ENCODE measurements around the gene SYNPR. TPM values are rescaled to one million over a fixed set of nuclear protein-coding genes. Genes with fewer than 3 reads are reported as not detected.

SYNPR gene
- total RNA-seq, 4 donors from 2014 or later = 1.7 TPM; not detected in 3

GRCh38 chr3:63240381-63240902 is 37.7 kb upstream of the SYNPR start:
- no peaks in the 10 kb centered on the region for H3K9me3 ChIP-seq
- no peaks in the 10 kb centered on the region for H3K36me3 ChIP-seq
- no peak overlapping the region for H3K27ac ChIP-seq
- no peak for TF ChIP-seq POLR2A (IDR thresholded peaks at IDR 0.05)
- TF ChIP-seq CTCF (IDR thresholded peaks at IDR 0.05) = no peak
- intact Hi-C loops (cut with DNase I; ENCODE audit: low total_unique reads) = loop anchor here (5.0 kb wide), 1 partner anchor 167 kb away; no protein-coding TSS in a partner anchor
- no peak for DNase-seq
- no peaks in the 10 kb centered on the region for H3K4me1 ChIP-seq
- no peak overlapping the region for H3K4me3 ChIP-seq
- H3K27me3 ChIP-seq = no peaks in the 10 kb centered on the region

GRCh38 chr3:63242124-63242523 is 36.0 kb upstream of the SYNPR start:
- H3K9me3 ChIP-seq = no peaks in the 10 kb centered on the region
- H3K27ac ChIP-seq = no peak overlapping the region
- H3K27me3 ChIP-seq = no peaks in the 10 kb centered on the region
- intact Hi-C loops (cut with DNase I; ENCODE audit: low total_unique reads) = loop anchor here (5.0 kb wide), 1 partner anchor 165 kb away; no protein-coding TSS in a partner anchor
- DNase-seq = no peak
- TF ChIP-seq CTCF (IDR thresholded peaks at IDR 0.05) (no peak), POLR2A (IDR thresholded peaks at IDR 0.05) (no peak)
- H3K36me3 ChIP-seq = no peaks in the 10 kb centered on the region
- no peaks in the 10 kb centered on the region for H3K4me1 ChIP-seq
- no peak overlapping the region for H3K4me3 ChIP-seq

GRCh38 chr3:63244486-63244885 is 33.6 kb upstream of the SYNPR start:
- TF ChIP-seq CTCF (IDR thresholded peaks at IDR 0.05) (no peak), POLR2A (IDR thresholded peaks at IDR 0.05) (no peak)
- no peaks in the 10 kb centered on the region for H3K9me3 ChIP-seq
- no peaks in the 10 kb centered on the region for H3K36me3 ChIP-seq
- no peaks in the 10 kb centered on the region for H3K27me3 ChIP-seq
- intact Hi-C loops (cut with DNase I; ENCODE audit: low total_unique reads) = loop anchor here (5.0 kb wide), 1 partner anchor 163 kb away; no protein-coding TSS in a partner anchor
- H3K4me3 ChIP-seq = no peak overlapping the region
- no peak overlapping the region for H3K27ac ChIP-seq
- no peaks in the 10 kb centered on the region for H3K4me1 ChIP-seq
- DNase-seq = no peak

- Histone ChIP-seq H3K9me3 (no peaks in the 10 kb centered on the region), H3K27me3 (no peaks in the 10 kb centered on the region), H3K36me3 (no peaks in the 10 kb centered on the region), H3K27ac (no peak overlapping the region), H3K4me1 (no peaks in the 10 kb centered on the region), H3K4me3 (no peak overlapping the region)
- intact Hi-C loops (cut with DNase I; ENCODE audit: low total_unique reads) = no loop called here
- DNase-seq = no peak
- TF ChIP-seq POLR2A (IDR thresholded peaks at IDR 0.05) (no peak), CTCF (IDR thresholded peaks at IDR 0.05) (no peak)
Observed at GRCh38 chr3:63245726-63246241, 32.3 kb upstream of the SYNPR start.

- TF ChIP-seq CTCF (IDR thresholded peaks at IDR 0.05) (no peak), POLR2A (IDR thresholded peaks at IDR 0.05) (no peak)
- intact Hi-C loops (cut with DNase I; ENCODE audit: low total_unique reads) = no loop called here
- Histone ChIP-seq H3K36me3 (no peaks in the 10 kb centered on the region), H3K27me3 (no peaks in the 10 kb centered on the region), H3K4me3 (no peak overlapping the region), H3K4me1 (no peaks in the 10 kb centered on the region), H3K9me3 (no peaks in the 10 kb centered on the region), H3K27ac (no peak overlapping the region)
- no peak for DNase-seq
Observed at GRCh38 chr3:63248015-63248414, 30.1 kb upstream of the SYNPR start.
